HG03565 (cell line): ENCODE data around the gene LYPD1.

Experiments used
- ATAC-seq: cut with Tn5 transposase; IDR thresholded peaks from one replicate; pipeline ENCODE4 v1.9.1; 2021; ENCODE audit warnings: mild to moderate bottlenecking, moderate library complexity; ENCODE audit not compliant: unreplicated experiment

Gene LYPD1

GRCh38 chr2:132638313-132639040 is 31.5 kb downstream of the LYPD1 start:
- no peak for ATAC-seq

DNA sequence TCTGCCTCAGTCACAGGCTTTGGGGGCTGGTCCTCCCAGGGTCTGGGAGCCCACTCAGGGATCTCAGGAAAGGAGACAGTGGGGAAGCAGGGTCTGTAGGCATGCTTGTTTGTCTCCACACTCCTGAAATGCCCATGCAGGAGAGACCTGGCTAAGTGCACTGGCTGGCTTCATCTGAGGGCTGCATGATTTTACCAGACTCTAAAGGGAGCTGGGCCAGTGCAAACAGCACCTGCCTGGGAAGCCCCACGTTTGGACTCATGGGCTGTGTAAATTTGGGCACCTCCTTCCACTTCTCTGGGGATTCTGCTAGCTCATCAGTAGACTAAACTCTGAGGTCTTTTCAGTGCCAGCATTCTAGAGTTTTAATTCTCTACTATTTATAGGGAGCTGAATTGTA is 33.7 kb downstream of the LYPD1 start:
- ATAC-seq: no peak

DNA sequence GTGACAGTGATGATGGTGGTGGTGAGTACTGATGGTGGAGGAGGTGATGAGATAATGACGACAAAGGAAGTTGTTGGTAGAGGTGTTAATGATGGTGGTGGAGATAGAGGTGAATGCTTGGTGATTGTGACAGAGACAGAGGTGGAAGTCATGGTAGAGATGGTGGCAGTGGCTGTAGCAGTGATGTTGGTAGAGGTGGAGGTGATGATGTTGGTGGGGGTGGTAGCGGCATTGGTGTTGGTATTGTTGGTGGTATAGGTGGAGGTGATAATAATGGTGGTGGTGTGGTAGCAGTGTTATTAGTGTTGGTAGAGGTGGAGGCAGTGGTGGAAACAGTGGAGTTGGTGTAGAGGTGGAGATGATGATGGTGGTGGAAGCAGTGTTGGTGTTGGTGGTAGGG is 36.4 kb downstream of the LYPD1 start:
- ATAC-seq: no peak

- no peak for ATAC-seq
These were observed 37.9 kb downstream of the LYPD1 start for GRCh38 chr2:132632000-132632649.

DNA sequence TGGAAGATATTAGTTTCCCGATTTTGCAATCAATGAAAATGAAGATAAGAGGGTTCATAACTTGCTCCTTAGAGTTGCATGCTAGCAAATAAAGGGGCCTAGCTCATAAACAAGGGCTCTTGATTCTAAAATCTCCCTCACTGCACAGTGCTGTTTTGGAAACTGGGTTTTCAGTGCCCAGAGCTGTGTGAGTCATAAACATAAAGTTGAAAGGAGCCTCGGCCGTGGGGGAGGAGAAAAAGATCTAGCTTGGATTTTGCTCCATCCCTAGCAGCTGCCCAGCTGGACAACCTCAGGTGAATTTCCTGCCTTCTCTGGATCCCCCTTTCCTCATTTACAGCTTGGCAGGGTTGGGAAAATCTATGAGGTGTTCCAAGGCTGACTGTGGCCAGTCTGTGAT is 42.5 kb downstream of the LYPD1 start:
- no peak for ATAC-seq

GRCh38 chr2:132623096-132623839 is 46.7 kb downstream of the LYPD1 start:
- no peak for ATAC-seq

DNA sequence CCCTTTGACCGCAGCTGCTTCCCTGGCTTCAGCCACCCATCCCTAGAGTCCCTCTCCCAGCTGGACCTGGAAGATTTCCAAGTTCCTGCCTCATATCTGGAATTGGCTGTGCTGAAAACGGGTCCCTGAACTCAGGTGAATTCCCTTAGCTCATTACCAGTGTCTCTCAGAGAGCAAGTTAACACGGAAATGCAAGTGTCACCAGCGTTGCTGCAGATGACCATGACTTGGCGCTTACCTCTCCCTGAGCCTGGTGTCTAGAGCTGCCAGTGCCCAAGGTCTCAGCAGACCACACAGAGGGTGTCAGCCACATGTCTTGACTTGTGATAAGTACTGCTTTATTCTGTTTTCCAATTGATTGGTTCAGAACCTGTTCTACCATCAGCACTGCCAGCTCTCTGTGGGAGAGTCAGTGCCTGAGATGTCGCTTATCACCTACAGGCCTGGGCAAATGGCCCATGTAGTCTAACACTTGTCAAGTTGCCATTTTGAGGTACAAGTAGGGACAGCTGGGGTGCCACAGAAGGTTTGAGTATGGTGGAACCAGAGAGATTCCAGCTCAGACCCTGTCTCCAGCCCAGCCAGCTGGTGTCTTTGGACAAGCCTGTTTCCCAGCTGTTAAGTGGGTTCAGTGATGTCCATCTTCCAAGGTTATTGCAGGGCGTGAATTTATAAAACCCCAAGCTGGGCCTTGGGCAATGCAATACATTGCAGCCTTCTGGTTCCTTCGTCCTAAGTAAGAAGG is 48.7 kb downstream of the LYPD1 start:
- no peak for ATAC-seq

DNA sequence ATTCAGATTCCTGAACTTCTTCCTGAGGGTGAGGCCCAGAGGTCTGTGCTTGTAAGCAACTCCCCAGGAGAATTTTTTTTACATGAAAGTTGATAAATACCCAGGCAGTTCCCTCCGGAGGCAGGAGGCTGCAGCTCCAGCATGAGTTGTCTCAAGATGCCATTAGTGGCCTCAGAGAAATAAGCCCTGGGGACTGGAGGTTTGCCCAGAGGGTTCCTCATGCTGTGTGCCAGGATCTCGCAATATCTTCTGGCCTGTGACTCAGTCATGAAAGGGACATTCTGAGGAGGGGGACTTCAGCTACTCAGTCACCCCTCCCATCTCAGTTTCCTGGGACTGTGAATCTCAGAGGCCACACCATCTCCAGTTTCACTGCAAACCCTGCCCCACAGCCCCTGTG is 49.9 kb downstream of the LYPD1 start:
- no peak for ATAC-seq

GRCh38 chr2:132618734-132619133 is 51.3 kb downstream of the LYPD1 start:
- ATAC-seq: no peak

DNA sequence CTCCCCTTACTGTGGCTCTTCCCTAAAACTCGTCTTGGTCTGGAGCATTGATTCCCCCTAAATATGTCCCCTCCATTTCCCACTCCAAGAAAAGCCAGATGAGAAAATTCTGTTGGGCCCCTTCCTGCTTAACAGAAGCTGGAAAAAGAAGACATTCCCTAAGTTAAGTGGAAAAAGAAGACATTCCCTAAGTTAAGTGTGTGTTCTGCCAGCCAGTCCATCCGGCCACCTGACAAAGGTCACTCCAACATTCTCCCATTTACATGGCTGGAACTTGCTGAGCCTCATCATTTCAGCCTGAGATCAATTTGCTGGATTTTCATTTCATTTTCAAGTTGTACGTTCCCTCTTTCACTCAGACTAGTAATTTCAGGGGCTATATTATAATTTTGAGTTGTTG is 52.0 kb downstream of the LYPD1 start:
- no peak for ATAC-seq

DNA sequence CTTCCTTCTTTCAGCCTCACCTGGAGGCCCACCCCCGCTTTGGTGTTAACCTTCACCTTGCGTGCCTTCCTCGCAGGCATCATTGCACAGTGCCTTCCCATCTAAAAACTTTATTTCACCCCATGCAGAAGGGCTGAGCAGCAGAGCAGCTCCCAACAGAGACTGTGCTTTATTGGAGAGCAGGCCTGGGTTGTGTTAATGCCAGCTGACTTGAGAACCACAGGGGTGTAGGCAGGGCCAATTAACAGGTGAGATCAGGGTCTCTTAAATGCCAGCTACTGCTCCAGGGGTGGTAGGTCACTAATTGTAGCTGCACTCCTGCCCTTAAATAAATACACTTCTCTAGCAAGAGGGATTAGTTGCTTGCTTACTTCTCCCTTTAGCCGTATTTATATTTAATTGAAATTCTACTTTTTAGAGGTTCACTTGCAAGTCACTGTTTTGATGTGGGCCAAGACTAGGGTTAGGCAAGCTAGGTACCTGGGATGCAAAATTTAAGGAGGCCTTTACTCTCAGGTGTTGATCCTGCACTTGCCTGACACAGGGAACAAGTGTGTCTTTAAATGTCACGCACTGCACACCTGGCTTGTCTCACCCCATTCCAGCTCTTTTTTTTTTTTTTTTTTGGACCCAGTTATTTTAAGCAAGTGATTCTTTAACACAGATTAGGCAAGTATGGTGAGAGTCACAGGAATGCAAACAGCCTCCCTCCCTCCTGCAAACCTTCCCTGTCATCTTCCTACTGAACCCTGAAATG is 54.5 kb downstream of the LYPD1 start:
- ATAC-seq: no peak

- ATAC-seq: no peak
These were observed 58.3 kb downstream of the LYPD1 start for GRCh38 chr2:132611719-132612118.

DNA sequence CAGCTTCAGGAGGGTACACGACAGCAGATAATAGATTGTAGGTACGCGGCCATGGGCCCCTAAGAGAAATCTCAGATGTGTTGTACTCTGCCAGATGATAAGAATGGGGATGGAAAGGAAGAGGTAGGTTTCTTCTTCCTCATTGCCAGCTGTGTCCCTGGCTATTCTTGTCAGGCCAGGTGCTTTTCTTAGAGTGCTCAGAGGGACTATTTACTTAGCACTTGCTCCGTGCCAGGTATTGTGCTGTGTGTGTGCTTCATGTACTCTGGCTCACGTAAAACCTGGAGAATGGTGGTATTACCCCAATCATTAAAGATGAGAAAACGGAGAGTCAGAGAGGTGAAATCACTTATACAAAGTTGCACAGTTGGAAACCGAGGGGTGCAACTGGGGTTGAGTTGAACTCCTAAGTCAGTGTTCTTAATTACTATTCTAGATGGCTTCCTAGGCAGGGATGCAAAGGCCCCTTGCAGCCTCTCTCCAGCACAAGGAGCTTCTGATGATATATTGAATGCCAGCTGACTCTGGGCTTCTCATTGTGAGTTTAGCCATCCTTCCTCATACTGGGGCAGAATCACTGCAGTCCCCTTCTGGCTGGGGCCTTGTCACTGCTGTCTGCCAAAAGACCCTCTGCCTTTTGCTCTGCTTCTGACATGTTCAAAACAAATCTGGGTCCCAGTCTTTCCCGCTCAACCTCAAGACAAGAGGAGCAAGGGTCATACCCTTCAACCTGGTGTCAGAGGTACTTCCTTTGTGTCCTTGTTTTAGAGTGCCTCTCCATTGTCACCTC is 60.7 kb downstream of the LYPD1 start:
- no peak for ATAC-seq

- ATAC-seq: no peak
These were observed 61.7 kb downstream of the LYPD1 start for GRCh38 chr2:132608311-132608710.

DNA sequence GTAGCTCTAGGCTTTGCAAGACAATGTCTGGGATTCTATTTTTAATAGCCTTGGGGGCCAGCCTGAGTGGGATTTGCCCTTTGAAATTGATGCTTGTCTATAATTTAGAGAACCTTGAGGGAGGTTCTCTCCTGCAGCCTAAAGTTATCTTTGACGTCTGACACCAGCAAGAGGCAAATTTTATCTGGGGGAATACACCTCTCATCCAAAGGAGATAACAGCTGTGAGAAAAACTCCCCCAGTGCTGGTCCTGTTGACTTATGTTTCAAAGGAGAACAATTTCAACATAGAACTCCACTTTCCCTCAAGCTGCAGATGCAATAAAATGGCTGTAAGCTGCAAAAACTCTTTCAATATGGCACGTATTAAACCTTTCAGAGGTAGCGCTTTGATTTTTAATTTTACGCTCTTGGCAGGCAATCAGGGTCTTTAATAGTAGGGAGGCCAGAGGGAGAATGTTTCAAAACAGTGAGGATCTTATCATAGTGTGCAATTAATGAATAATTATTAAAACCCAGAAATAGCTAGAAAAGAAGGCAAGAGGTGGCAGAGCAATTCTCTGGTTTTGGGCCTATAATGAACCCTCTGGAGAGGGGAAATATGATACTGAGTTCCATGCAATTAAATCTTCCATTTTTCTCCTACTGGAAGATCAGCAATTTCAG is 62.4 kb downstream of the LYPD1 start:
- ATAC-seq: no peak

GRCh38 chr2:132606649-132607048 is 63.4 kb downstream of the LYPD1 start:
- ATAC-seq: no peak

GRCh38 chr2:132605236-132606180 is 64.5 kb downstream of the LYPD1 start:
- ATAC-seq: no peak

DNA sequence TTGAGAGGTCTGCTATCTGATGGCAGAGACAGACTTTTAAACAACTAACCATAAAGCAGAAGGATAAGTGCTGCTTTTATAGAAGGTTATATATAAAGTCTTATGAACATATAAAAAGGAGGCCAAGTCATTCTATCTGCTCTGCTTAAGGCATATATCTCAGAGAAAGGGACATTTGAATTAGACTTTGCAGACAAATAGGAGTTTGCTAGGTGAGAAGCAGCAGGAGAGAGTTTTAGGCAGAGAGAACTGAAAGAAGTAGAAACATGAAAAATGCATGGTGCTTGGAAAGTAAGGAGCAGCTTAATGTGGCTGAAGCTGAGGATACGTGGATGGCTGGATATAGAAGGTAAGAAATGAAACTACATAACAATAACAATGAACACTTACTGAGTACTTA is 65.4 kb downstream of the LYPD1 start:
- no peak for ATAC-seq
